ENCODE measurements around the gene PDE4D. TPM values are rescaled to one million over a fixed set of nuclear protein-coding genes. Genes with fewer than 3 reads are reported as not detected.

Gene PDE4D
- total RNA-seq, 1 experiment from 2014 or later, result 2.1 TPM

DNA sequence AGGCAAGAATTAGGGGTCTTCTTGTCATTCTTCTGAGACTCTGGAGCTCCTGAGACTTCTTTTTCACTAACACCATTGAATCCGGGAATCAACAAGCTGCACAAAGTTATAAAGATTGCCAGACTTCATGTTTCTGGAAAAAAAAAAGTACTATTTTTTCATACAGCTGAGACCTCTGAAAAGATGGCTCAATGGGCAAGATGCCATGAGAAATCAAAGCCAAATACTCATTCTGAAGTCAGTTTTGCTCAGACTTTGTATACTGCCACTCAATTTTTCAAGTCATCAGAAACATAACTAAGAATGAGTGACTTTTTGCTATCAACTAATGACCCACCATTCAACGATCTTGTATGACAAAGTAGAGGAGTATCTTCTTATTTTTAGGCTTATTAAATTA, 798.7 kb downstream of the PDE4D start:
- no peak overlapping the region for H3K23ac ChIP-seq (ENCODE audit: insufficient read length, low read depth, low read length)
- H3K4me2 ChIP-seq (ENCODE audit: insufficient read depth, insufficient read length, low read length), result no peak overlapping the region
- no peaks in the 10 kb centered on the region for H3K23me2 ChIP-seq (ENCODE audit: insufficient read length, low read depth, low read length, poor library complexity, severe bottlenecking)
- H3K36me3 Mint-ChIP-seq (ENCODE audit: insufficient read depth in 1 of 3, low read depth in 3 of 3), result no peaks in the 10 kb centered on the region
- no peak overlapping the region for H2AFZ ChIP-seq (ENCODE audit: low read length)
- peaks cover 0 to 3% of the 10 kb centered on the region in 2 experiments; a peak in 1 of 4 replicates for H3K4me1 Mint-ChIP-seq
- H3K9ac ChIP-seq (ENCODE audit: extremely low read depth, insufficient read length, low read length), result no peak overlapping the region
- no peak overlapping the region for H3K18ac ChIP-seq (ENCODE audit: insufficient read length, low read depth, low read length)
- no peak for DNase-seq
- no peaks in the 10 kb centered on the region for H3K9me3 ChIP-seq (ENCODE audit: control insufficient read depth, low read depth, low read length)
- H3K9me3 Mint-ChIP-seq, result no peaks in the 10 kb centered on the region
- no peaks in the 10 kb centered on the region for H3K79me1 ChIP-seq (ENCODE audit: insufficient read depth, low read depth, low read length, poor library complexity, severe bottlenecking)
- H3K14ac ChIP-seq (ENCODE audit: insufficient read depth, low read length), result no peak overlapping the region
- no peaks in the 10 kb centered on the region for H3K79me2 ChIP-seq (ENCODE audit: insufficient read depth, low read length)
- H3K27me3 Mint-ChIP-seq (ENCODE audit: low read depth), result no peaks in the 10 kb centered on the region
- no peak overlapping the region for H2BK20ac ChIP-seq (ENCODE audit: low read depth, low read length, poor library complexity, severe bottlenecking)
- no peak overlapping the region for H4K5ac ChIP-seq (ENCODE audit: insufficient read length, low read depth, low read length)
- no peak overlapping the region for H2BK15ac ChIP-seq (ENCODE audit: low read depth, low read length)
- WGBS (ENCODE audit: extremely low coverage, insufficient read length, low lambda C conversion rate), result no CpG with 5 or more reads among the region's 2 CpGs
- no peak overlapping the region for H4K8ac ChIP-seq (replicated peaks; ENCODE audit: insufficient read length, low read depth, low read length)
- H3K4me3 Mint-ChIP-seq, result no peak overlapping the region
- no peak overlapping the region for H2BK5ac ChIP-seq (ENCODE audit: insufficient read length, low read length)
- no peak overlapping the region for H3K4ac ChIP-seq (ENCODE audit: low read depth, low read length)
- no peaks in the 10 kb centered on the region for H3K4me1 ChIP-seq (ENCODE audit: insufficient read depth, low read length)
- no peak overlapping the region for H3K27ac ChIP-seq (ENCODE audit: insufficient read length, low read depth, low read length)
- no peak overlapping the region for H2BK120ac ChIP-seq (ENCODE audit: low read depth, low read length, poor library complexity, severe bottlenecking)
- no peak overlapping the region for H4K91ac ChIP-seq (ENCODE audit: insufficient read length, low read depth, low read length)
- TF ChIP-seq, protein P1, sequence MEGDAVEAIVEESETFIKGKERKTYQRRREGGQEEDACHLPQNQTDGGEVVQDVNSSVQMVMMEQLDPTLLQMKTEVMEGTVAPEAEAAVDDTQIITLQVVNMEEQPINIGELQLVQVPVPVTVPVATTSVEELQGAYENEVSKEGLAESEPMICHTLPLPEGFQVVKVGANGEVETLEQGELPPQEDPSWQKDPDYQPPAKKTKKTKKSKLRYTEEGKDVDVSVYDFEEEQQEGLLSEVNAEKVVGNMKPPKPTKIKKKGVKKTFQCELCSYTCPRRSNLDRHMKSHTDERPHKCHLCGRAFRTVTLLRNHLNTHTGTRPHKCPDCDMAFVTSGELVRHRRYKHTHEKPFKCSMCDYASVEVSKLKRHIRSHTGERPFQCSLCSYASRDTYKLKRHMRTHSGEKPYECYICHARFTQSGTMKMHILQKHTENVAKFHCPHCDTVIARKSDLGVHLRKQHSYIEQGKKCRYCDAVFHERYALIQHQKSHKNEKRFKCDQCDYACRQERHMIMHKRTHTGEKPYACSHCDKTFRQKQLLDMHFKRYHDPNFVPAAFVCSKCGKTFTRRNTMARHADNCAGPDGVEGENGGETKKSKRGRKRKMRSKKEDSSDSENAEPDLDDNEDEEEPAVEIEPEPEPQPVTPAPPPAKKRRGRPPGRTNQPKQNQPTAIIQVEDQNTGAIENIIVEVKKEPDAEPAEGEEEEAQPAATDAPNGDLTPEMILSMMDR (conservative IDR thresholded peaks at IDR 0.05), result no peak
- H2AK5ac ChIP-seq (ENCODE audit: insufficient read length, low read length), result no peak overlapping the region
- no peak overlapping the region for H3K56ac ChIP-seq (ENCODE audit: insufficient read length, low read depth, low read length)
- no peak overlapping the region for H3T11ph ChIP-seq (ENCODE audit: low read length)
- H2BK12ac ChIP-seq (ENCODE audit: insufficient read length, low read depth, low read length), result no peak overlapping the region
- no peaks in the 10 kb centered on the region for H3K27me3 ChIP-seq (ENCODE audit: insufficient read depth, low read length)
- H4K20me1 ChIP-seq (ENCODE audit: control insufficient read depth, insufficient read depth, insufficient read length), result no peaks in the 10 kb centered on the region
- H3K27ac Mint-ChIP-seq, result no peak overlapping the region
